ENCODE data around the gene MRPL53.

MRPL53 gene

DNA sequence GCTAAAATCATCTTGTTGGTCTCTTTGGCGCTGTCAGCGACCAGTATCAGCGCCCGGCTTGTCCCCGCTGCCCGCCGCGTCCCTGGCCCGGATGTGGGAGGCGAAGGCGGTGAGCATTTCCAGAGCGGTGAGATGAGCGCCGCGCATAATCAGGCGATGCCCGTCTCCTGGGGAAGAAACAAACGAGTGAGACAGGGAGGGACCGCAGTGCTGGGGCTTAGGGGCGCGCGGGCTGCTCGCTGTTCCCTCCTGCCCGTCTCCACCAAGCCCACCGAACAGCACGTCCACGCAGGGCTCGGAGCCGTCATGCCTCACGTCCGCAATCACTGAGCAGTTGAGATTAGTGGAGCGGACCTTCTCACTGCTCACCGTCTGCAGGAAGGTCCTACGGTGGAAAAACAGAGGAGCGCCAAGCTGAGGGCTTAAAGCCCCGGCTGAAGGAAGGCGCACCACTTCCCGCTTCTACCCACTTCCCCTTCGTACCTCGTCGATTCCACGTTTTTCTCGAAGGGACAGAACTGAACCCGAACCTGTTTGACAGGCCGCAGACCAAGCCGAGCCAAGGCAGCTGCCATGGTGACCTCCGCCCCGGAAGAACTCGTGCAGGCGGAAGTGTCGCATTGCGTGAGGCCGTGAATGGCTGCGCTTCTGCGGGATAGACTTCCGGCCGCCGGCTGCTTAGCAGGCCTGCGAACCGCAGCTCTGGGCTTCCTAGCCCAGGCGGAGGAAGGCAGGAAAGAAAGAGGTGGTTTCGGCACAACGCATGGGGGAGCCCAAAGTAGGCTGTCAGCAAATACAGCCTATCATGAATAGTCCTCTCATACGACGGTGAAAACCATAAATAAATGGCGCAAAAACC, at the start of gene MRPL53:
Gene MRPL53 (minus strand): TSS at position 595 of the 859 bp plus-strand sequence. CDS start 20 bp downstream, at position 575.
- peak; percentile 84 for DNase-seq

DNA sequence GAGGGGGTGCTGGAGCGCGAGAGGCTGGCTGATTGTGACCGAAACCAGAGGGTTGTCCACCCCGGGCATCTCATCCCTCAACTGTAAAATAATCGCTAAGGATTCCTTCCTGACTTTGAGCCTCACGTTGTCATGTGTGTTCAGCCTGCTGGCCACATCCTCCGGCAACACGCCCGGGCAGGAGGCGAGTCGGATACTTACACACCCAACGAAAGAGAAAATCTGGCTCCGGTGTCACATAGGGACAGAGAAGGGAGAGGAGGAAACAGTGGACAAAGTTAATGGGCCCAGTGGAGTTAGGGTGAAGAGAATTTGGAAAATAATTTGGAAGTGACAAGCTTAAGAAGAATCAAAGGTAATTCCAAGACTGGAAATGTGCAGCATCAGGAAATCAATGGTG, 44.2 kb upstream of the MRPL53 start:
- no peak for DNase-seq

DNA sequence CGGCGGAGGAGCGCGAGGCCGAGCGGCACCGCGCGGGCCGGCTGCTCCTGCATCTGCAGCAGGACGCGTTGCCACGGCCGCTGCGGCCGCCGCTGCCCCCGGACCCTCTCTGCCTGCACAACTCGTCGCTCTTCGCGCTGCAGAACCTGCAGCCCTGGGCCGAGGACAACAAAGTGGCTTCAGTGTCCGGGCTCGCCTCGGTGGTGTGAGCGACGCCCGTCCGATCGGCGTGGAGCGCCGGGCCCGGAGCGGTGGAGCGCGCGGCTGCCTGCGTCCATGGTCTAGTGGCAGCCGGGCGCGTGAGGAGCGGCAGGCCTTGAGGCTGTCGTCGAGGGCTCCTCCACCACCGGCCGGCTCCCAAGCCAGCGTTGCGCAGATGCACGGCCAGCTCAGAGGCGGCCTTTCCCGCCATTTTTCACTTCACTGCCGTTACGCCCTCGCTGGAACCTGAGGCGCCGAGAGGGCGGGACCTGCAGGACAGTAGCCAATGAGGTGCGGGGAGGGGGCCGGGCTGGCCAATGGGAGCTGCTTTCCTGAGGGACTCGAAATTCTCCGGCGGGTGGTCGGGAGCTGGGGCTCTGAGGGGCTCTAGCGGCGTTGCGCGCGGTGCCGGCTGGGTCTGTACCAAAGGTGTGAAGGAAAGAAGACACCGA, 43.6 kb upstream of the MRPL53 start:
- DNase-seq = no peak

DNA sequence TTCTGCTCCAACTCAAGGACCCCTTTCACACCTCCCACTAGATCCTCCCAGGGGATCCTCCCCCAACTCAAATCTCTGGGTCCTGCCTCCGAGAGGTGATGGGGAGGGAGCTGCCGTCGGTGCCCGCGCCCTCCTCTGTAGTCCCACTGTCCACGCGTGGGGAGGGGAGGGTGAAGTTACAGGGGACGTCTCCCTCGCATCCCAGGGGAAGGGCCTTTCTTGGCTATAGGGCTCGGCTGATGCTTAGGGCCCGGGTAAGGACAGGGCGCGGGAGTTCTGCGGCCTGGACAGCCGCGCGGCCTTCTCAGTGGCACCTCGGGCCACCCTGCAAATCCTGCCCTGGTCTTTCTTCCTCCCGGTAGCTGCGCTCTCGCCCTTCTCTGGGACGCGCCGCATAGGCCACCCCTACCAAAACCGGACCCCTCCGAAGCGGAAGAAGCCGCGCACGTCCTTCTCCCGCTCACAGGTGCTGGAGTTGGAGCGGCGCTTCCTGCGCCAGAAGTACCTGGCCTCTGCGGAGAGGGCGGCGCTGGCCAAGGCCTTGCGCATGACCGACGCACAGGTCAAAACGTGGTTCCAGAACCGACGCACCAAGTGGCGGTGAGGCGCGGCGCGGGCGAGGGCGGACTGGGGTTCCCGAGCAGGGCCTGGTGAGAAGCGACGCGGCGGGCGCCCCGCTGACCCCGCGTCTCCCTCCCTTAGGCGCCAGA, 42.9 kb upstream of the MRPL53 start:
- DNase-seq = no peak

DNA sequence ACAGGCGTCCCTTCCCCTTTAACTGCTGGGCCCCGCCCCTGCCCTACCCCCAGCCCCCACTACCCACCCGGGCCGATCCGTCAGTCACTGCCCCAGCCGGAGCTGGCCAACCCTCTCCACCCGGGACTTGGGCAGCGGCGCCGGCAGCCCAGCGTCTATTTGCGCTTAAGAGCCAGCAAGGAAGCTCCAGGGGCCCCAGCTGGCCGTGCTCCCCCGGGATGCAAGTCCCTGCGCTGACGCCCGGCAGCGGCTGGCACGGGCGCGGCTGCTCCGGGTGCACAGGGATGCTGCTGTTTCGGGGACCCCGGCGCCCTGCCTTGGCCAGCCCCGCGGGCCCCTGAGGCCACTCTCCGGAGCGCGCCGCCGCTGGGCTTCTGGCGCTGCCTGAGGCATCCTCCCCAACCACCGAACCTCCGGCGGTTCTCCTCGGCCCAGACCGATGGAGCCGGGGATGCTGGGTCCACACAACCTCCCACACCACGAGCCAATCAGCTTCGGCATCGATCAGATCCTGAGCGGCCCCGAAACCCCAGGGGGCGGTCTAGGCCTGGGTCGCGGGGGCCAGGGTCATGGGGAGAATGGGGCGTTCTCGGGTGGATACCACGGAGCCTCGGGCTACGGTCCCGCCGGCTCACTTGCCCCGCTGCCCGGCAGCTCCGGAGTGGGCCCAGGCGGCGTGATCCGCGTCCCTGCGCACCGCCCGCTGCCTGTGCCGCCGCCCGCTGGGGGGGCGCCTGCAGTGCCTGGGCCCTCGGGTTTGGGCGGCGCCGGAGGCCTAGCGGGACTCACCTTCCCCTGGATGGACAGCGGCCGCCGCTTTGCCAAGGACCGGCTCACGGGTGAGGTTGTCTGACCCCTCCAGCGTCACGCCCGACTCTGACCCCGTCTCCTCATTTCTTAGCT, 42.1 kb upstream of the MRPL53 start, which contains the start of gene TLX2:
Gene TLX2 (plus strand): TSS at position 83 of the 903 bp plus-strand sequence. CDS start 357 bp downstream, at position 440.
- DNase-seq = no peak

DNA sequence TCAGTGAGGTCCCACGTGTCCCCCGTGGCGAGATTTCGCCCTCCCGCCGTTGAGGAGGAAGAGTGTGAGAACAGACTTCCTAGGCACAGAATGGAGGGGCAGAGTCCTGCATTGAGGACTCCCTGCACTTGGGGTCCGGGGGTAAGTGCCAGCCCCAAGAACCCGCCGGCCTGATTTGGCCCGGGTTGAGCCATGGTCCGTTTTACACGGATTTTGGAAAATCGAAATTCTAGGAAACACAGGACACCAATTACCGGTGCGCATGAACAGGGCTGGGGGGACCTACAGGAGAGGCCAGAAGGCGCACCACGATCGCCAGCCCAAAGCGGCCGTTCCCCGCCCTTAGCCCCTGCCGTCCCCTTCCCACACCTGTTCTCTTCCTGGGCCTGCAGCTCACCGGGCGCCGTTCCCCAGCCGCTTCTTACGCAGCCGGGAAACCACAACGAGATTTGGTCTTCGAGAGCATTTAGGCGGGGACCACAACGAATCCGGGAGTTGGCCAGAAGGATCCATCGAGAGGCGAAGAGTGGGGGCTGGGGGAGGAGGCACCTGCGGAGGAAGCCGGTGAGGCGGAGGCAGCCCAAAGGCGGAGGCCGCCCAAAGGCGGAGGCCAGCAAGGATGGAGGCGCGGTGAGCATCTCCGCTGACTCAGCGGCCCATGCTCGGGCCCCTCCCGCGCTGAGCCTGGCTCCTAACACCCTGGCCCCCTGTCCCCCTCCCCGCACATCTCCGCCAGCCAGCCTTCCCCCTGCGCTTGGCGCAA, 41.3 kb upstream of the MRPL53 start:
- peak; percentile 41 for DNase-seq

DNA sequence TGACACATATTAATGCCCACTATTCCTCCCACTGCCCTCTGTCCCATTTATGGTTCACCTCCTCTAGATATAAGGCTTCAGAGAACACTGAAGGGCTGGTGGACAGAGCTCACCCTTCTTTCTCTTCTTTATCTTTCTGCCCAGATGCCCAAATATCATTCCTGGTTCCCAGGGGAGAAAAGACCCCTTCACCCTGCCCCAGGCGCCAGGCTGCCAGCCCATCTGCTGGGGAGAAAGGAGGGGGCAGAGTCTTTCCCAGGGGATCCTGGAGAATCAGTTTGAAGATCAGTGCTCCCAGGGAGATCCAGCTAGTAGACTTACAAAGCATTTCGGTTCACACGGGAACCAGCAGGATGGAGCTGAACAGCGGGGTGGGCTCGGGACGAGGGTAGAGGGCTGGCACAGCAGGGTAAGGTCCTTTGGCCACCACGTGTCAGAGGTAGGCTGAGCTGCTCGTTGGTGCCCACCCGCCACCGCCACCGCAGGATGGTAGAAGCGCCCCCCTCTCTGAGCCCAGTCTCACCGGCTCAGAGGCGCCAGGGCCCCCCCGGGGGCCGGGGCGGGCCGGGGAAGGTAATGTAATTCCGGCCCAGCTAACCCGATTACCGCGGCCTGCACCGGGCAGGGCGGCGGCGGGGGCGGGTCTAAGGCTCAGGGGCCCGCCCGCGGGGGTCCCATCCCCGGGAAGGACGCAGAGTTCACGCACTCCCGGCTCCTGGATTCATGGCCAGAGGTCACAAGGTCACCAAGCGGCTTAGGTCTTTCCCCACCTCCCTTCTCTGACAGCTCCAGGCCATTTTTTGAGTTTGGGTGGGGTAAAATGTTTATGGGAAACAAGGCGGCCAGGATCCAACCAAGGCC, 40.5 kb upstream of the MRPL53 start:
- DNase-seq = no peak

DNA sequence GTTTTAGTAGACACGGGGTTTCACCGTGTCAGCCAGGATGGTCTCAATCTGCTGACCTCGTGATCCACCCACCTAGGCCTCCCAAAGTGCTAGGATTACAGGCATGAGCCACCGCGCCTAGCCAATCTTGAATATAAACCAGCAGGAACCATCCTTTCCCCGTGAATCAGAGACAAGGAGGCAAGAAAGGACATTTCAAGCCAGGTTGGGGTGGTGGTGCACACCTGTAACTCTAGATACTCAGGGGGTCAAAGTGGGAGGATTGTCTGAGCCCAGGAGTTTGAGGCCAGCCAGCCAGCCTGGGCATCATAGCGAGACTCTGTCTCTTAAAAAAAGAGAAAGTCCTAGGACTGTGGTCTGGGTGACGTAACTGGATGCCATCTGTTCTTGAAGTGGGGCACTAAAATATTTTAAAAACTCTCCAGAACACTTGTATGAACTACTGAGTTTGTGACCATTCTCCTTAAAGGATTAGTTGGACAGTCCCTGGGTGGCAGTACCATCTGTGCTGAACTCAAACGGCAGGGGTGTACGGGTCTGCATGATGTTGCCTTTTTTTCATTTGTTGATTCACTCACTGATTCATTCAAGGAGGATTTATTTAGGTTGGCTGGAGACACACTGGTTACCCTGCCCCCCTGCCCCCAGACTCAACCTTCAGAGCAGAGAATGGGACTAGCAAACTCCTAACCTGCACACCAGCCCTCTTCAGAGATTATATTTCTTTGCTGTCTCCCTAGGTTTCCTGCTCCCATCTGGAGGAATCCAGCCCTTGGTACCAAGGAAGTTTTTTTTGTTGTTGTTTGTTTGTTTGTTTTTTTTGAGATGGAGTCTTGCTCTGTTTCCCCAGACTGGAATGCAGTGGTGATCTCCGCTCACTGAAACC, 38.9 kb upstream of the MRPL53 start:
- DNase-seq = no peak

DNA sequence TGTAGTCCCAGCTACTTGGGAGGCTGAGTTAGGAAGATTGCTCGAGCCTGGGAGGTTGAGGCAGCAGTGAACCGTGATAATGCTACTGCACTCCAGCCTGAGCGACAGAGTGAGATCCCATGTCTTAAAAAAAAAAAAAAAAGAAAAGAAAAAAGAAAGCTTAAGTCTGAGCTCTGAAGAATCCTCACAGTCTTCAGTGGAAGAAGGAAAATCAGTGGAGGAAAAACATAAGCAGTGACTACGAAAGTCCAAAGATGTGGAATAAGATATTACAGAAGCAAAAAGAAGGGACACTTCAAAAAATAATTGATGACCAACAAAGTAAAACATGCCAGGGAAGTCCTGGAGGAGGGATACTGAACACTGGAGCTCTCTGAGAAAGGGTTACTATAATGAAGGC, 37.8 kb upstream of the MRPL53 start:
- DNase-seq = no peak

DNA sequence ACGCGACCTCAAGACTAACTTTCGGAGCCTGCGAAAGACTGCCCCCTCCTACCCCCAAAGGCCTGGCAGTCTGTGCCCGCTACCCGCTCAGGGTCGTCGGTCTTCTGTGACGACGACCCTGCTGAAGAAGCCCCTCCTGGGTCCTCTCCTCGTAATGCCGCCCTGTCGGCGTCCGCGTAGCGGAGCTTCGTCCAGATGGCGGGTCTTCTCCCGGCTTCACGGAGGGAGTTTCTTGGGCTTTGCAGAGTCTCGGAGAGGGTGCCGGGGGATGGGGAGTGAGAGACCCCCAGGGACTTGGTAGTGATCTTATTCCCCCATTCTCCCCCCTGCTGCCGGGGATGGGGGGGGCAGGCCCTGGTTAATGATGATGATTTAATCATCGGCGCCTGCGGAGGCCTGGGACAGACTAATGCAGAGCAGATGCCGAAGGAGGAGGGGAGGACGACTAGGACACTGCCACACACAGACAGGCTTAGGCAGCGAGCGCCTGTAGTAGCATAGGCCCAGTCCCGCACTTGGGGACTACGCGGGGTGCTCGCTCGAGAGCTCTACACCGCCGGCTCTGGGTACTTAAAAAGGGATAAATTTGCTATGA, 35.5 kb upstream of the MRPL53 start:
- DNase-seq = peak; percentile 4

DNA sequence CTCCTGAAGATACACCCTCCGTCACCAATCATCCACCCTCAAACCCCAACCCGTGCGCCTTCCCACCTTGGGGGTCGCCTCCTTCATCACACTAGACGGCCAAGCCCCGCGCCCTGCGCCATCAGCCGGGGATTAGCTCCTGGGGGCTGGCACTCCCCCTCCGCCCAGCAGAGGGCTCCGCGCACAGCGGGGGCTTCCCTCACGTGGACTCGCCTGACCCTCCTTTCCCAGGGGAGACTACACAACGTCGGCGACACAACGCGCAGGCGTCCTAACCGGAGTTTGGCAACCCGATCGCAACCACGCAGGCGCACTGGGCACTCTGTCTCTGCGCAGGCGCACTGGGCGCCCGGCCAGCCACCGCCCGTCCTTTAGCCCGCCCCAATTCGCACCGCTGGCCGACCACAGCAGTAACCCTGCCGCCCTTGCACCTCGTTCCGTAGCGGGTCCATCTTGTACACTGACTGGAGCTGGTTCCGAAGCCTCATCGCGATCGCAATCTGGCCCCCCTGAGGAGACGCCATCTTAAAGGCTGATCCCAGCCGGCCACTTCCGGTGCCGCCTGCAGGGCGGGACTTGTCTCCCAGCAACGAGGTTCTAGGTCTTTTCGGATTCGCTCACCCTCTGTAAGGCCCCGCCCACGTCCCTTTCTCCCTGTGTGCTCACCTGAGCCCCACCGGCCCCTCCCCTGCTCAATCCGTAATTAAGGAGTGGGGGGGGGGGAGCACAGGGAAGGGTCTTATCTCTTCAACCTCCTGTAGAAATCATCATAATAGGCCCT, 34.9 kb upstream of the MRPL53 start, which contains the start of gene PCGF1:
Gene PCGF1 (minus strand): TSS at position 551 of the 781 bp plus-strand sequence. CDS start 27 bp downstream, at position 524.
- peak; percentile 91 for DNase-seq

DNA sequence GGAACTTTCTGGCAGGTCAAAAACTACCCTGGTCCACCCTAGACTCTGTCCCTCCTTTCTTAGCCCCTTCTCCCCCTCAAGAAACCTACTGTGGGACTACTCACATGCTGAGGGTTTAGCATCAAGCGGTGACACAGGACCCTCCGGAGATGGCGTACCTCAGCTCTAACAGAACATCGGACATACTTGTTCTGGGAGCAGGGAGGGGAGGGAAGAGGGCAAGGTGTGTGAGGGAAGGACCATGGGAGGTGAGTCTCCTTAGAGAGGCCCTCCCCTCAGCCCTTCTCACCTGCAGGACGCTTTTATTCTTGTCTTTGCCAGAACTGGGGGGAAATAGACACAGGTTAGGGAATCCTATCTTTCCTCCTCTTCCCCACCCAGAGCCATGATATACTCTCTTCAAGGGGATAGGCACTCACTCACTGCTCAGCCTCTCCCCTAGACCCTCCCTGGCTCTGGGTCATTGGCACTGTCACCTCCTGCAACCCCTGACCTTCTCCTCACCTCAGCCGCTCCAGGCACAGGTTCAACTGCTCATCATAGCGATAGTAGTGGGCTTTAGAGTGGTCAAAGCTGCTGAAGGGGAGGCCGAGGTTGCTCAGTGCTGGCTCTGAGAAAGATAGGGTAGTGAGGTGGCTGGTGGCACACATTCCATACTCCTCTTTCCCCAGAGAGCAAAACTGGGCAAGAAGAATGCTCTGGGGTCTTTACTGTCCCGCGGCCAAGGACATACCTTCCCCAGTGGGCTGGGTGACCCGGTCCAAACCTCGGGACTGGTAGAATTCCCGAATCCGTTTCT, 33.2 kb upstream of the MRPL53 start:
- DNase-seq = no peak

DNA sequence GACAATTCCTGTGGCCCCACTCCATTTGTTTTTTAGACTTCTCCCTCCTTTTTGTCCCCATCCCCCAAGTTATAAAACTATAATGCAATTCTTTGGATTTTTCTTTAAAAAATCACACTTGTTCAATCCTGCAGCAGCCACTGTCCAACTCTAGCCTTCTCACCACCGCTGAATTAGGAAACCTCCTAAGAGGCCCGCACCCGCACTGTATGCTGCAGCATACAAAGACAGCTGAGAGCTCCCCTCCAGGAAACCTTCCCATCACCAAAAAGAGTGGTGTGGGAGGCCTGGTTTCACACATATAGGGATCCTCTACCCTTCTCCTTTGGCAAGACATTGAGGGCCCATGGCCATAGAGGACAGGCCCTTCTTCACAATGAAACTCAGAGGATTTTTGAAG, 32.1 kb upstream of the MRPL53 start:
- DNase-seq = no peak

DNA sequence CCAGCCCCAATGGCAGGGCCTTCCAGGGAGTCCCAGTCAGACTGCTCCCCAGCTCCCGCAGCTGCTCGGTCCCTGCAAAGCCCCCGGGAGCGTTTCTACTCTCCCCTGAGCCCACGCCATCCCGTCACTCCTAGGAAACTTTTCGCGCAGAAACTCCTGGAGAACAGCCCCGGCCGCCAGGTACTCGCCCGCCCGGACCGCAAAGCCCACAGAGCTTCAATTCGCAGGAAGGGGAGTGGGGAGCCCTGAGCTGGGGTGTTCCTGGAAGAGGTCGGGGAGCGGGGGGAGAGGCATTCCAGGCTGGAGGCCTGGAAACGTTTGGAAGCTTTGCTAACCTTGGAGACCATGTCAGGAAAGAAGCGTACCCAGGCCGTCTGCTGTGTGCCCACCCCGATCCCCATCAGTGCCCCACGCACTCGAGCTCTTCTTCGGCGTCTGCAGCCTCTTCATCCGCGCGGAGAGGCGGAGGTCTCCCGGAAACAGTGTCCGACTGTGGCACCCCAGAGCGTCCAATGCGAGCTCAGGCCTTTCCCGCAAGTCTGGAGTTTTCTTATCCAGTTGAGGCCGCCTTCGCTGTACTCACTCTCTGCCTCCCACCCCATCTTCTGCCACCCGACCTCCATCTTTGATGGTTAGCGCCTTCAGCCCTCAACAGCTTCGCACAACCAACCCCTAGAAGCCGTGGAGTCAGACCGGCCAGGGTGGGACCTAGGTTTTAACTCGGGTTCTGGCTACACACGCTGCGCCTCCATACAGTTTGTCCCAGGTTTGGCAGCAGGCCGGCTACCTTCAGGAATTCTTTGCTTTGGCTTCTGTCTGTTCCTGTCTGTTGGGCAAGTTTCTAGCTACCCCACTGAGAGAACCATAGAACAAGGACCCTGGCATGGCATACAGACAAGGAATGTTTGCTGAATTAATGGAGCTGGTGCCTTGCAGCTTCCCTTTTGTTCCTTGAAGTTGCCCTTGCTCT, 31.3 kb upstream of the MRPL53 start:
- DNase-seq = no peak

DNA sequence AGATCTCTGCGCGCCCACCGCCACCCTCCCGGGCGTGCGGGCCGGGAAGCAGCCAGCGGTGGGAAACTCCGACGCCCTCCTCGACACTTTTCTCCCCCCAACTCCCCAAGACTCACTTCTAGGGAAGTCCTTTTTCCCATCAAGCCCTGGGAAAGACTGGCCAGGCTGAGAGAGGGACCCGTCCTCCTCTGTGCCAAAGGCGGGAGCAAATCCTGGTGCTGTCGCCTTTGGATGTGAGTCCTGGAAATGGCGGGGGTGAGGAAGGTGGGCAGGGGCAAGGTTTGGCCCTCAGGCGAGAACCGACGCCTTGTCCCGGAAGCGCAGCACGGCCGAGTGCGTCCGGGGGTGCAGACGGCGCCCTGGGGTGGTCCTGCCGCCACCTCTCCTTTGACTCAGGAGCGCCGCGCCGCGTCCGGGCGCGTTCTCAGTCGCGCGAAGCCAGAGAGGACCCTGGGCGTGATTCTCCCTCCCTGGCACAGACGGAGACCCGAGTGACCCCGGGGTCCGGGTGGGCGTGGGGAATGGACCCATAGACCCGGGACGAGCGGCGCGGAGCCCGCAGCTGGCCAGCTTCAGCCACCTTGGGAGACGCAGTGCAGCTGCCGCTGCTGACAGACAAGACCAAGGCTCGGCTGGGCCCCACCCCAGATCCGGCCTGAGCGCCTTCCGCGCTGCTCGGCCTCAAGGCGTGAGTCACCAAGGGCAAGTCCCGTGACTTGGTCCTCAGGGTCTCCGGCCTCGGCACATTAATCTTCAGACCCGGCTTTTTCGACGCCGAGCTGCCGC, 30.4 kb upstream of the MRPL53 start:
- DNase-seq = no peak
